GM19240 (cell line): ENCODE measurements around the gene RNF123.

Experiments
- DNase-seq: peaks from one replicate; pipeline ENCODE4 v3.0.0; 2011; ENCODE audit warnings: low spot score; ENCODE audit not compliant: insufficient read length

Gene RNF123

GRCh38 chr3:49717959-49718857 is 28.9 kb downstream of the RNF123 start:
- DNase-seq = no peak

GRCh38 chr3:49718858-49719213 is 29.5 kb downstream of the RNF123 start:
- DNase-seq = no peak

GRCh38 chr3:49719214-49719884 is 30.0 kb downstream of the RNF123 start, which contains the start of gene AMIGO3:
AMIGO3 (minus strand) TSS chr3:49719684; CDS start chr3:49719465, 219 bp downstream.
- peak; percentile 88 for DNase-seq

GRCh38 chr3:49720855-49721595 is 31.7 kb downstream of the RNF123 start:
- no peak for DNase-seq

GRCh38 chr3:49721596-49721895 is 32.2 kb downstream of the RNF123 start:
- no peak for DNase-seq

GRCh38 chr3:49721896-49722781 is 32.8 kb downstream of the RNF123 start:
- DNase-seq = no peak

- no peak for DNase-seq
These were observed 33.5 kb downstream of the RNF123 start for GRCh38 chr3:49722896-49723295.

- peak; percentile 56 for DNase-seq
These were observed 33.9 kb downstream of the RNF123 start for GRCh38 chr3:49723296-49723627.

GRCh38 chr3:49723628-49724551 is 34.5 kb downstream of the RNF123 start, which contains the start of gene GMPPB:
GMPPB (minus strand) TSS chr3:49723951; CDS start chr3:49723726, 225 bp downstream.
- DNase-seq = peak; percentile 98

GRCh38 chr3:49724586-49724985 is 35.2 kb downstream of the RNF123 start:
- no peak for DNase-seq

- DNase-seq = no peak
These were observed 36.7 kb downstream of the RNF123 start for GRCh38 chr3:49725906-49726681.

GRCh38 chr3:49727154-49727923 is 38.0 kb downstream of the RNF123 start:
- no peak for DNase-seq

- DNase-seq = no peak
These were observed 38.6 kb downstream of the RNF123 start for GRCh38 chr3:49727924-49728361.

- no peak for DNase-seq
These were observed 40.7 kb downstream of the RNF123 start for GRCh38 chr3:49729966-49730609.

GRCh38 chr3:49732597-49732996 is 43.2 kb downstream of the RNF123 start:
- DNase-seq = no peak

GRCh38 chr3:49733551-49733950 is 44.2 kb downstream of the RNF123 start:
- no peak for DNase-seq

- no peak for DNase-seq
These were observed 45.4 kb downstream of the RNF123 start for GRCh38 chr3:49734752-49735151.
